HG02759 (cell line): ENCODE results near the gene DALRD3.

Experiments used
- ATAC-seq: cut with Tn5 transposase; IDR thresholded peaks from one replicate; pipeline ENCODE4 v1.9.1; 2021; ENCODE audit warnings: mild to moderate bottlenecking, moderate library complexity; ENCODE audit not compliant: unreplicated experiment

Gene DALRD3

GRCh38 chr3:48982686-48983085 lies 35.7 kb downstream of the DALRD3 start:
- no peak for ATAC-seq

- ATAC-seq, result no peak
Observed at GRCh38 chr3:48982016-48982415, 36.4 kb downstream of the DALRD3 start.

GRCh38 chr3:48980295-48980694 lies 38.1 kb downstream of the DALRD3 start:
- no peak for ATAC-seq

GRCh38 chr3:48979451-48979850 lies 38.9 kb downstream of the DALRD3 start:
- no peak for ATAC-seq

- ATAC-seq, result no peak
Observed at GRCh38 chr3:48974076-48974864, 44.1 kb downstream of the DALRD3 start.

GRCh38 chr3:48970586-48970985 lies 47.8 kb downstream of the DALRD3 start:
- ATAC-seq, result no peak

GRCh38 chr3:48966876-48967361 lies 51.5 kb downstream of the DALRD3 start:
- ATAC-seq, result no peak

GRCh38 chr3:48966367-48966766 lies 52.0 kb downstream of the DALRD3 start:
- no peak for ATAC-seq
